Measurements from ENCODE around the gene ASCL3.

DNA sequence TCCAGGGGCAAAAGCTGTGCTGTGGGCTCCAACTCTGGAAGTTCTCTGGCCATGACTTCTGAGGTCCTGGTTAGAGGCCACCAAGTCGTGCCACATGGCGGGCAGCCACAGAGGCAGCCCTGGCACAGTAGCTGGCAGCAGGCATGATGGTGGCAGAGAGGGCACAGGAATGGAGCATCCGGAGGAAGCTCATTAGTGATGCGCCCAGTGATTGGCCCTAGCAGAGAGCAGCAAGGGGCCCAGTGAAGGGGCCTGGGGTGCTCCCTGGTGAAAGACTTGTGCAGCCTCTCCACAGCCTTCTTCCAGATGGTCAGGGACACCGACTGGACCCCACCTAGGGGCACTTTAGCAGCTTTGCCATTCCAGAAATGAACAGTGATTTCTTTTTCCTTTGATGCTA is 17.1 kb downstream of the ASCL3 start:
- TF ChIP-seq, protein P1, sequence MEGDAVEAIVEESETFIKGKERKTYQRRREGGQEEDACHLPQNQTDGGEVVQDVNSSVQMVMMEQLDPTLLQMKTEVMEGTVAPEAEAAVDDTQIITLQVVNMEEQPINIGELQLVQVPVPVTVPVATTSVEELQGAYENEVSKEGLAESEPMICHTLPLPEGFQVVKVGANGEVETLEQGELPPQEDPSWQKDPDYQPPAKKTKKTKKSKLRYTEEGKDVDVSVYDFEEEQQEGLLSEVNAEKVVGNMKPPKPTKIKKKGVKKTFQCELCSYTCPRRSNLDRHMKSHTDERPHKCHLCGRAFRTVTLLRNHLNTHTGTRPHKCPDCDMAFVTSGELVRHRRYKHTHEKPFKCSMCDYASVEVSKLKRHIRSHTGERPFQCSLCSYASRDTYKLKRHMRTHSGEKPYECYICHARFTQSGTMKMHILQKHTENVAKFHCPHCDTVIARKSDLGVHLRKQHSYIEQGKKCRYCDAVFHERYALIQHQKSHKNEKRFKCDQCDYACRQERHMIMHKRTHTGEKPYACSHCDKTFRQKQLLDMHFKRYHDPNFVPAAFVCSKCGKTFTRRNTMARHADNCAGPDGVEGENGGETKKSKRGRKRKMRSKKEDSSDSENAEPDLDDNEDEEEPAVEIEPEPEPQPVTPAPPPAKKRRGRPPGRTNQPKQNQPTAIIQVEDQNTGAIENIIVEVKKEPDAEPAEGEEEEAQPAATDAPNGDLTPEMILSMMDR (IDR thresholded peaks at IDR 0.05) = no peak
- TF ChIP-seq POLR2A (IDR thresholded peaks at IDR 0.05) = no peak

All from thyroid gland (tissue), 4 donors.